Iris pigment epithelial cell (primary cell): Measurements from ENCODE around the gene PDHA2.
"Not testable (repeated sequence)": the region's sequence is repeated elsewhere in the genome, so short reads cannot be mapped to it uniquely, and the experiment has no call there.

Source experiments
- DNase-seq: peaks from one replicate; pipeline ENCODE4 v3.0.0-alpha.2; 2011; ENCODE audit warnings: low read depth

The PDHA2 gene

DNA sequence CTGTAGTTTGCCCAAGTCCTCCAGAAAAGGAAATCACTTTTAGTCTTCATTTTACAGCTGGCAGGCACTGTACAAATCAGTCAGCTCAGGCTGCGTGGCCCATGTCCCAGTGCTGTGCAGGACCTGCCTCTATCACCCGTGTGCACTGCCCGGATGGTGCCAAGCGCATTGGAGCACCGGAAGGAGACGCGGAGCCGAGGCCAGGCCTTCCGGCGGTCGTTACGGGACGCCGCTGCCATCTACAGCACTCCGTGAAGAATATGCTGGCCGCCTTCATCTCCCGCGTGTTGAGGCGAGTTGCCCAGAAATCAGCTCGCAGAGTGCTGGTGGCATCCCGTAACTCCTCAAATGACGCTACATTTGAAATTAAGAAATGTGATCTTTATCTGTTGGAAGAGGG lies at the start of gene PDHA2:
PDHA2 (plus strand) TSS at position 203 of the 400 bp plus-strand sequence; CDS start at position 261, 58 bp downstream.
- DNase-seq: no peak

GRCh38 chr4:95798003-95798402 lies 41.9 kb upstream of the PDHA2 start:
- no peak for DNase-seq

DNA sequence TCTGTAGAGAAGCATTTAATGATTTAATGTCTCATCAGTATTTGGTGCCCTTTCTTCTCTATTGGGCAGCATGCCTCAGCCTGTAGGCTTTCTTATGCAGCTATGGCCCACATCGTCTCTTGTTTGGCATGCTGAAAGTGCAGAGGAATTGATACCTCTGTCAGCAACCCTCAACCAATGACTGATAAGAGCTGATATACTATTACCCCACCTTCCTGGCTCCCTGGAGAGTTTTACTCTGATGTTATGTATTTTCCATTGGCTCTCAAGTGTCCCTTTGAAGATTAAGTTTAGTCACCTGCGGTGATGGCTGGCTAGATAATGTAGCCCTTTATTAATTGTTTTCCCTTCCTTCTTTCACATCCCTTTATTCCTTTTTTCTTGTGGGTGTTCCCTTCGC lies 41.2 kb upstream of the PDHA2 start:
- DNase-seq: no peak

DNA sequence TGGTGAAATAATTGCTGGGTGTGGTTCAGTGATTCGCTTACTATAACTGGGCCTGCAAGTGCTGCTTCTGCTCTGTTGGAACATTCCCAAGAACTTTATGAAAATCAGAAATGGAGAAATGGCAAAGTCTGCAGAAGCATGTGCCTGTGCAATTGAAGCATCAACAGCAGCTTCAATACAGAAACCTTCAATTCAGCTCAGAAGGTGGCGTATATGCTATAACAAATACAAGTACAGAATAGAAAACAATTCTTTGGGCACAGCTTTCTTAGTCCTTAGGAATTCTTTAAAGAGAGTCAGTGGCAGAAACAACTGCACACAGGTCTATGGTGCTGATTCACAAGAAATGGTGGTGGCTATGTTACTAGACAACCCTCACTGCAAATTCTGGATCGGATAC lies 18.0 kb upstream of the PDHA2 start:
- no peak for DNase-seq

DNA sequence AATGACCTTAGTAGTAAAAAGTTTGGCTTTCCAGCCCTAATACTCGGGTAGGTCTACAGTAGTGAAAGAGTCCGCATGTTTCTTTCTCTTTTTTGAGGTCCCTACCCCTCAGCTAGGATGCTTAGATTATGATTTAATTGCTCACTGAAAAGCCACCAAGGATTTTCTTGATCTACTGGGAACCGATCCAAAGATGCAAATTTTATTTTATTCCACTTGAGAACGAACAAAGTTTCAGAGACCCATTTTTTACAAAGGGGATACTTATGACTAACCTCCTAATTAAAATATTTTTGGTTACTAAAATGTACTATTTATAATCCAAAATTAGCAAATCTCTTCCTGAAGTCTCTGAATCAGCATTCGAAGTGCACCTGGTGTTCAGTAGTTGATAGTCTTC lies 14.3 kb upstream of the PDHA2 start:
- DNase-seq: no peak

DNA sequence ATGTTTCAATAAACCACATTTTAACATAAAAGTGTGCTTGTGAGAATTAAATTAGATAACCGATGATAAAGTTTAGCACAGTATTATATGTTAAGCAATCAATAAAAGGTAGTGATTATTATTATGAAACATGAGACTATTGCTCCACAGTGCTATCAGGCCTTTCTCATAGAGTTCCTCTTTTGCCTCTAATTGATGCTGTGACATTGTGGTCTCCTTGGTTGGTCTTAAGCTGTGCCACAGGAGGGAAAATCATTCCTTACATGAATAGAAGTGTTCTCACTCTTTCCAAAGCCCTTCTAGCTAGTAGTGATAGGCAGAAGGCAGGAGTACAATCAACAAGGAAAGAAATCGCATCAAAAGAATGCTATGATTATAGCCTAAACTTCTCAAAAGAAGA lies 9.2 kb upstream of the PDHA2 start:
- DNase-seq: no peak

DNA sequence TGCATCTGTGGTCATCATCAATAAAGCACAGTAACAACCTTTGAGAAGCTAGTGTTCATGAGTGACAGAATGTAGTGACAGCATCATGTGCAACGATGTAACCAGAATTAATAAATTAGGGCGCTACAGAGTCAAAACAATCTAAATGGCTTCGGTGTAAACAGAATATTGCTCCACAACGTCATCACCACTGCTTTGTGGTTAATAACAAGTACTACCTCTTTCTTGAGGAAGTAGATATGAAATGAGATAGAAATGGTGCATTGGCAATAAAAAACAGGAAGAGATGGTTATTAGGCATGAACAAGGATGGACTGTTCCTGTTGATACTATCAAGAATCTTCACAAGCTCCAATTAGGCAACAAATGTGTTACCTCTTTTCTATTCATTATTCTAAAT lies 8.7 kb upstream of the PDHA2 start:
- no peak for DNase-seq

- no peak for DNase-seq
Observed at GRCh38 chr4:95833711-95834194, 6.1 kb upstream of the PDHA2 start.

GRCh38 chr4:95835672-95836071 lies 4.2 kb upstream of the PDHA2 start:
- DNase-seq: no peak

GRCh38 chr4:95838192-95838591 lies 1.7 kb upstream of the PDHA2 start:
- no peak for DNase-seq

GRCh38 chr4:95847908-95848460 lies 8.1 kb downstream of the PDHA2 start:
- DNase-seq: no peak

DNA sequence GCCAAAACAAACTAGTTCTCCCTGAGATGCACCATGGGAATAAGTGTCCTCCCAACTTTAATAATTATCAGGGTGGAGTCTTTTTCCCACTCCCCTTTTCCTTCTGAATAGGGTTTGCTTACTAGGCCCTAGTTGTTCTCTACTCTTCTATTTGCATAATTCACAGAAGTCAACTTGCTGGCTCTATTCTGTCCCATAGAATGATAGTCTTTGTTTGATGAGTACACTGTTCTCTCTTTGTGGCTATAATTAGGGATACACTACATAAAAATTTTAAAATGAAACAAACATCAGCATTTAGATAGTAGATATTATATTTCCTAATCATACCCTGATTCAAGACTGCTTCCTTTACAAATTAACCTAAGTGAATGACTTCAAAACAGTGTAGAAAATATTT lies 10.3 kb downstream of the PDHA2 start:
- DNase-seq: no peak

- peak; percentile 20 for DNase-seq
Observed at GRCh38 chr4:95857761-95858160, 17.9 kb downstream of the PDHA2 start.

GRCh38 chr4:95867919-95868318 lies 28.0 kb downstream of the PDHA2 start:
- peak; percentile 0 for DNase-seq

DNA sequence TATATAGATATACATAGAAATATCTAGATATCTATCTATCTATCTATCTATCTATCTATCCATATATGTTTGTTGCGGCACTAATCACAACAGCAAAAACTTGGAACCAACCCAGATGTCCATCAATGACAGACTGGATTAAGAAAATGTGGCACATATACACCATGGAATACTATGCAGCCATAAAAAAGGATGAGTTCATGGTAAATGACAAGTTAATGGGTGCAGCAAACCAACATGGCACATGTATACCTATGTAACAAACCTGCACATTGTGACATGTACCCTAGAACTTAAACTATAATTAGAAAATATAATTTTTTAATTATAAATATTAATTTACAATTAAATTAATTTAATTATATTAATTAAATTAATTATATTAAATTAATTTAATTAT lies 29.5 kb downstream of the PDHA2 start:
- not testable (repeated sequence) for DNase-seq

GRCh38 chr4:95869961-95870500 lies 30.1 kb downstream of the PDHA2 start:
- DNase-seq: no peak

DNA sequence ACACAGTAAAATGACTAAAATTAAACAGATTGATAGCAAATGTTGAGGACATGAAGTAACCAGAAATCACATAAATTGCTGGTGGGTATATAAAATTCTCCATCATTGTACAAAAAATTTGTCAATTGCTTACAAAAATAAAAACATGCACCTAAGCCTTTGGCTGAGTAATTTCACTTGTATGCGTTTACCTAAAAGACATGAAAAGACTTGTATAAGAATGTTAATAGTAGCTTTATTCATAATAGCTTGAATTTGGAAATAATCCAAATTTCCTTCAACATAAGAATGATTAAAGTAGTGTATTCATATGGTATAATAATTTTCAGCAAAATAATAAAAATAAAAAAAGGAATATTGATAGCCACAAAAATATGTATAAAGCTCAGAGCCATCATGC lies 37.7 kb downstream of the PDHA2 start:
- no peak for DNase-seq

DNA sequence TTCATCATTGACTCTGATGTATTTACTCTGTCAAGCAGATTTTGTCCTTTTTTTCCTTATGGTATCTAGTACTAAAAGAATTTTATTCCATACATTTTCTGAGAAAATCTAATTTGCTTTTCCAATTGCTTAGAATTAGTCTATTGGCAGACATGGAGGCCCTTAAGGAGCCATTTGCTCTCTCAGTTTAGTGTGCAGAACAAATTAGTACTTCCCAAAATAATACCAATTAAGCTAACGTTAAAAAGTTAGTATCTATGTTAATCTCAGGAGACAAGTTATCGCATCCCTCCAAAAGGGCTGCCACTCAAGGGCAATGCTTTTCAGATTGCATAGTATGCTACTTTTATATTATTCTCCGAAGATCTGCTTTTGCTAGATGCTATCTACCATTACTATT lies 47.7 kb downstream of the PDHA2 start:
- DNase-seq: no peak

DNA sequence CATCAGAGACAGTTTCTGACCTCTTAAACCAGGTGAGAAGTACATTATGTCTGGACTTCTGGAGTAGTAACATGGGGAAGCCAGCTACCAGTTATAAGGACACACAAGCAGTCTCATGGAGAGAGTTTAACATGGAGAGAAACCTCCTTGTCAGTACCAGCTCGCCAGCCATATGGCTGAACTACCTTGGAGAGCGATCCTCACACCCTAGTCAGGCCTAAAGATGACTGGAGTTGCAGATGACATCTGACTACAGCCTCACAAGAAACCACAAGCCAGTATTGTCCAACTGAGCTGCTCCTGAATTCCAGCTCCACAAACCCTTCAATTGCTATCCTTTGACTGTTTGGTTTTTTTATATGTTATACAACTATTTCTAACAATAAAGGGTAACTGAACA lies 49.8 kb downstream of the PDHA2 start:
- DNase-seq: peak; percentile 4
